Epithelial cell of proximal tubule (primary cell): ENCODE measurements around the gene LRWD1. TPM values are rescaled to one million over a fixed set of nuclear protein-coding genes. Genes with fewer than 3 reads are reported as not detected.

Source experiments
- DNase-seq: peaks from one replicate; pipeline ENCODE4 v3.0.0-alpha.2; 2011; ENCODE audit warnings: low read depth
- H3K4me3 ChIP-seq: 2 replicates; pipeline ENCODE4 v1.5.1; 2011; ENCODE audit warnings: low read depth, mild to moderate bottlenecking, low read length
- total RNA-seq: library from RNA; depleted of rRNA; stranded (reverse); fragments of >200 nt; gene quantifications from 2 replicates; pipeline ENCODE4 v1.2.3, GENCODE V29; 2015
- TF ChIP-seq, protein P1 (sequence below): conservative IDR thresholded peaks from 2 replicates; pipeline ENCODE4 v1.5.1; 2012; ENCODE audit warnings: low read depth, mild to moderate bottlenecking, low read length

The LRWD1 gene
- total RNA-seq, 1 donor from 2014 or later: 30.1 TPM

DNA sequence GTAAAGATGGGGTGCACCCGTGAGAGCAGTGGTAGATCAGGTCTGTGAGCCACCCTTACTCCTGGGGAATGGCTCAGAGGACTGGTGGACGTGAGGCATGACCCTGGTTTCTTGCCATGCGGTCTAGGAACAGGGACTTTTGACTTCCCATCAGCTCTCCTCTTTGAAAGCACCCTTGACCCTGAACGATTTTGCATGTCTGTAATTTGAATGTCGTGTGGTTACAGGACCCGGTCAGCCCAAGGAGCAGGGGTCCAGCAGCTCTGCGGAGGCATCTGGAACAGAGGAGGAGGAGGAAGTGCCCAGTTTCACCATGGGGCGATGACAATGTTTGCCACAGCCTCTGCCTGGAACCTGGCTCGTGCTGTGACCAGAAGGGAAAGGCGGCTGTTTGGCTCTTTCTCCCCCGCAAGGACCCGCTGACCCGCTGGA is 40.0 kb upstream of the LRWD1 start:
- DNase-seq: no peak
- TF ChIP-seq, protein P1, sequence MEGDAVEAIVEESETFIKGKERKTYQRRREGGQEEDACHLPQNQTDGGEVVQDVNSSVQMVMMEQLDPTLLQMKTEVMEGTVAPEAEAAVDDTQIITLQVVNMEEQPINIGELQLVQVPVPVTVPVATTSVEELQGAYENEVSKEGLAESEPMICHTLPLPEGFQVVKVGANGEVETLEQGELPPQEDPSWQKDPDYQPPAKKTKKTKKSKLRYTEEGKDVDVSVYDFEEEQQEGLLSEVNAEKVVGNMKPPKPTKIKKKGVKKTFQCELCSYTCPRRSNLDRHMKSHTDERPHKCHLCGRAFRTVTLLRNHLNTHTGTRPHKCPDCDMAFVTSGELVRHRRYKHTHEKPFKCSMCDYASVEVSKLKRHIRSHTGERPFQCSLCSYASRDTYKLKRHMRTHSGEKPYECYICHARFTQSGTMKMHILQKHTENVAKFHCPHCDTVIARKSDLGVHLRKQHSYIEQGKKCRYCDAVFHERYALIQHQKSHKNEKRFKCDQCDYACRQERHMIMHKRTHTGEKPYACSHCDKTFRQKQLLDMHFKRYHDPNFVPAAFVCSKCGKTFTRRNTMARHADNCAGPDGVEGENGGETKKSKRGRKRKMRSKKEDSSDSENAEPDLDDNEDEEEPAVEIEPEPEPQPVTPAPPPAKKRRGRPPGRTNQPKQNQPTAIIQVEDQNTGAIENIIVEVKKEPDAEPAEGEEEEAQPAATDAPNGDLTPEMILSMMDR: no peak
- H3K4me3 ChIP-seq: no peak overlapping the region

DNA sequence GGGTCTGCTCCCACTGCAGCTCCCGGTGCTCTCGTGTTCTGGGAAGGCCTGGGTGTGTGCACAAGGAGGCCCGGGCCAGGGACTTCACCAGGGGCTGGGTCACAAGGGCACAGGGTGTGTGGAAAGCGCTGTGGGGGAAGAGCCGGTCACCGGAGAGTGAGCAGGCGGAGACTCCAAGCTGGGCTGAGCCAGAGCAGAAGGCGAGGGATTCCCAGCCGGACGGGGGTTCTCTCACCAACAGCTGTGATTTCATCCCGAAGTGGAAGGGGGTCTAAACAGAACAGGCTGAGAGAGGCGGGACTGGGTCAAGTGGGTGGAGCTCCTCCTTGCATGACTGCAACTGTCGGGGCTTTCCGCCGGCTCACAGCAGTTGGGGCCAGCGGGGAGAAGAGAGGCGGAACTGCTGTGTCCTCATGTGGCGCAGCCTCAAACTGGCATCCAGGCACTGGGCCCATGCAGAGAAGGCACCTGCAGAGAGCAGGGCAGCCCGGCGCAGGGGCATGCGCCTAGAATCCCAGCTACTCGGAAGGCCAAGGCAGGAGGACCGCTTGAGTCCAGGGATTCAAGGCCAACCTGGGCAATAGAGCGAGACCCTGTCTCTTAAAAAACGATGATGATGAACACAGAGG is 39.0 kb upstream of the LRWD1 start:
- H3K4me3 ChIP-seq: no peak overlapping the region
- DNase-seq: no peak
- TF ChIP-seq, protein P1: no peak

DNA sequence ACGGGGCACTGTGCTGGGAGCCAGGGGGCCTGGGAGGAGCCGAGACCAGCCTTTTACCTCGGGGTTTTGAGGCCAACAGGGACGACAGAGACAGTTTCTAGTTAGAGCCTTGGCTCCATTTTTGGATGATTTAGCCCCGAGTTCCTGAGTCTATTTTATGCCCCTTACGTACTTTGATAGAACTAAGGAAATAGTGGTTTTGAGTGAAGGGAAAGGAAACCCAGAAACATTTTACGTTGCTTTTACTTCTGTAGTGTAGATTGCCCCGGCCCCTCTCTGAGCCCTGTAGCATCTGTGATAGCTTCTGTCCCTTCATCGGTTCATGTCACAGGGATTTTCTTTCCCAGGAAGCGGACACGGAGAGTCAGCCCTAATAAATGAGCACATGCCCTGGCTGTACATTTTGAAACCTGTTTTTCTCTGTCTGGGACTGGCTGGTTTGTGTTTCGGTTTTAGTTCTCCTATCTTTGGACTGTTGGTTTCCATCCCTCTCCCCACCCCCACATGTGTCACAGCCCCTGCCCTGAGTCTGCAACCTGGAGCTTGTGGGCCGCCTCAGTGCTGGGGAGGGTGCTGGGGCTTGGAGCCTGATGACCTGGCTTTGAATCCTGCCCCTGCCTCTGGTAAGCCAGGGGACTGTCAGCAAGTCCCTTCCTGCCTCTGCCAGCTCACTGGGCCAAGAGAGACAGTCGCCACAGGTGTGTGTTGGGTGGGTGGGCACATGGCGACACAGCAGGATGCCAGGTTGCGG is 38.3 kb upstream of the LRWD1 start:
- TF ChIP-seq, protein P1: no peak
- no peak overlapping the region for H3K4me3 ChIP-seq
- no peak for DNase-seq

DNA sequence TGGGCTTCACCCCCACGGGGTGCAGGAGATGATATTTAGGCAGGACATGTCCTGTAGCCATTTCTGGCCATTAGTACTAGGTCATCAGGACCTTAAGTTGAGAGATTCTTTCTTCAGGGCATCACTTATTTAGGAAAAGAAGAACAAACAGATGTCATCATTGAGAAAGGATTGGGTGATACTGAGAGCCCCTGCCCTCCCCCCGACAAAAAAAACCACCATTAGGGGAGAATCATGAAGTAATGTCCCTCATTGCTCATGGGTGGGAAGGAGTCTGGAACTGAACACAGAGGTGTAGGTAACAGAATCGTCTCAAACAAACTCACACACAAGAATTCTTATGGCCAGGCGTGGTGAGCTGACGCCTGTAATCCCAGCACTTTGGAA is 37.8 kb upstream of the LRWD1 start:
- no peak for DNase-seq
- no peak overlapping the region for H3K4me3 ChIP-seq
- TF ChIP-seq, protein P1: no peak

DNA sequence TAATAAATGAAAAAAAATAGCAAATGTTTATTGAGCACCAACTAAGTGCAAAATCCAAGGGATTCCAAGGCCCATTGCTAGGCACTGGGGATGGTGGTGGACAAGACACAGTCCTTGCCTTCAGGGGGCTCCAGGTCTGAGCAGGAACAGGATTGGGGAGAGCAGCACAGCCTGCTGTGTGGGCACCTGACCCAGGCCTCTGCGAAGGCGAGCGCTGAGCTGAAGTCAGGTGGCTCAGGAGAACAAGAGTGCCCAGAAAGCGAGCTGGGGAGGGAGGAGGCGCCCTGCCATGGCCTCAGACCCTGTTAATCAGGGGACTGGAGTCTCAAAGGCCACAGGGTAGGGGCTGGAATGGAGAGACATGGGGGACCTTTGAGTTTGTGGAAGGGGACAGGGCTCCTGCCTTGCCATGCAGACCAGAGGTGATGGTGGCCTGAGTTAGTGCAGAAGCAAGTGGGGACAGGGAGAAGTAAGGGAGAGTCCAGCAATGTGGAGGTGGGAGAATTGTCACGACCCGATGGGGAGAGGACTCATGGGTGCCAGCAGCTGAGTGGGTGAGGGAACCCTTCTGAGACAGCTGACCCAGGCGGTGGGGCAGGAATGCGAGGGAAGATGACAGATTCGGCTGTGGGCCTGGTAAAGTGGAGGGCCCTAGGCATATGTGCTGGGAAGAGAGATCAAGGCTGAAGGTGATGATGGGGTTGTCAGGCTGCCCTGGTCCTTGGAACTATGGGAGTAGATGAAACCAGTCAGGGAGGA is 35.5 kb upstream of the LRWD1 start:
- DNase-seq: no peak
- H3K4me3 ChIP-seq: no peak overlapping the region
- TF ChIP-seq, protein P1: no peak

DNA sequence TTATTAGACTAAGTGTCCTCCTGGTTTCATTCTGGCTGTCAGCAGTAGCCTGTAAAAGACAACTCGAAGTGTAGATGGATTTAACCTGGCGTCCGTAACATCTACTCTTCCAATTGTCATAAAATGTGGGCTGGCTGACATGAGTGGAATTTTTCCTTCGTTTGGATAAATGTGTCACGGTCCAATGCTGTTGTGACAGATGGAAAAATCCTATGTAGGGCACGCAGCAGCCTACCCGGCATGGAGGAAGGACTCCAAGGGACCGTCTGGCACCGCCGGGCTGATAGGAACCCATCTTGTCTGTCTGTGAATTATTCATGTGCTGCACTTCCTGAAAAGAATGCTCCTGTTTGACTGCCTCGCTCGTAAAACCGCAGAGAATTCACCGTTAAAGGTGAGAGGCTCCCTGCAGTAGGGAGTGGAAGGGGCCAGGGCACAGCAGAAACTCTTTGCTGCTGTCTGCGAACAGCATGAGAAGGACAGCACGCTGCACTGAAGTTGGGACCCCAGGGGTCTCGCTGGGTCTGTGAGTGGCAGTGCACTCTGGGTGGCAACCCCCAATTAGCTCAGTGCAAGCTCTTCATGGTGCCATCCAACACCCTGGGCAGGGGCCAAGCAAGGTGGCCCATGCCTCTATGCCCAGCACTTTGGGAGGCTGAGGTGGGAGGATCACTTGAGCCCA is 33.0 kb upstream of the LRWD1 start:
- TF ChIP-seq, protein P1: no peak
- DNase-seq: no peak
- H3K4me3 ChIP-seq: no peak overlapping the region
